Fibroblast of peridontal ligament (primary cell): ENCODE results near the gene VPS13D.

Experiments
- DNase-seq: peaks from one replicate; pipeline ENCODE4 v3.0.0-alpha.2; 2010; ENCODE audit errors: extremely low read depth

VPS13D gene

GRCh38 chr1:12229386-12229834 is 420 bp upstream of the VPS13D start:
- DNase-seq, result no peak

- no peak for DNase-seq
Measured at GRCh38 chr1:12230549-12231275, 882 bp downstream of the VPS13D start.

GRCh38 chr1:12231276-12231595 is 1.4 kb downstream of the VPS13D start:
- peak; percentile 19 for DNase-seq

GRCh38 chr1:12232221-12232620 is 2.4 kb downstream of the VPS13D start:
- DNase-seq, result no peak

DNA sequence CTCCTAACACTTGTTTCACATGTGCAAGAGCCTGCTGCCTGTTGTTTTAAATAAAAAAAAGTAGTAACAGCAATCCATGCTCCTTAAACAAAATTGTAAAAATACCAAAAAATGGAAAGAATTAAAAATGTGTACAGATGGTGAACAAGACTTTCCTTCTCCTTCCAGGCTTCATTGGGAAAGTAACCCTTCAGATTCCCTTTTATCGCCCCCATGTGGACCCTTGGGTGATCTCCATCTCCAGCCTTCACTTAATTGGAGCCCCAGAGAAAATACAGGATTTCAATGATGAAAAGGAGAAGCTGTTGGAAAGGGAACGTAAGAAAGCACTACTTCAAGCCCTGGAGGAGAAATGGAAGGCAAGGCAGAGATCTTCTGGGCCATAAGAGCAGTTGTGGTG is 14.2 kb downstream of the VPS13D start:
- peak; percentile 20 for DNase-seq

- DNase-seq, result no peak
Measured at GRCh38 chr1:12244585-12244984, 14.8 kb downstream of the VPS13D start.

DNA sequence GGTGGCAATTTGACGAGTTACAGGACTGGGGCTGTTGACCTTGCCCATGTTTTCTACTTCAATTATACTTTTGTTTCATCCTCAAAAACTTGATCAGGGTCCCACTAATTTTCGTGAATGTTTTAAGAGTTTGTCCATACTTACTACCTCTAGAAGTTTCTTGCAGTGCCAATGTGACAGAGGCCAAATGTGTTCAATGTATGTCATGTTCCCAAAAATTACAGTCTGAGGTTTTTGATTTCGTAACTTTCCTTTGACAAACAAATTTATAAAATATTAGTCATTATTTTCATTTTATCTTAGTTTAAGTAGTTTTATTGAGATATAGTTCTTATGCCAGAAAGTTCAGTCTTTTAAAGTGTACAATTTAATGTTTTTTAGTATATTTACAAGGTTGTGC is 15.3 kb downstream of the VPS13D start:
- no peak for DNase-seq

GRCh38 chr1:12245733-12246132 is 15.9 kb downstream of the VPS13D start:
- no peak for DNase-seq

DNA sequence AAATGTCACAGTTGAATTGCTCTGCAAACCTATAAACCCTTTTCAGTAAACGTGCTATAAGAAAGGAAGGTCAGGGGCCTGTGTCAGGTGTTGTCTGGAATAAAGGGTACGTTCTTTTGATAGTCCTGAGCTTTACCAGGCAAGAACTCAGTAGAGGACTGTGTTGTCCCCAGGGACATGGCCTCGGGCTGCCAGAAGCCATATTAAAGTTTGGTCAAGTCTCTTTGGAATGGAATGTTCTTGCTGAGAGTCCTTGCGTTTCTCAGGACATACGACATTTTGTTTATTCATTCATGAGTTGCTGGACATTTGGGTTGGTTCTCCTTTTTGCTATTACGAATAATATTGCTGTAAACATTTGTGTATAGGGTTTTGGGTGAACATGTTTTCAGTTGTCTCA is 16.8 kb downstream of the VPS13D start:
- no peak for DNase-seq

- DNase-seq, result peak; percentile 58
Measured at GRCh38 chr1:12249181-12249580, 19.4 kb downstream of the VPS13D start.

DNA sequence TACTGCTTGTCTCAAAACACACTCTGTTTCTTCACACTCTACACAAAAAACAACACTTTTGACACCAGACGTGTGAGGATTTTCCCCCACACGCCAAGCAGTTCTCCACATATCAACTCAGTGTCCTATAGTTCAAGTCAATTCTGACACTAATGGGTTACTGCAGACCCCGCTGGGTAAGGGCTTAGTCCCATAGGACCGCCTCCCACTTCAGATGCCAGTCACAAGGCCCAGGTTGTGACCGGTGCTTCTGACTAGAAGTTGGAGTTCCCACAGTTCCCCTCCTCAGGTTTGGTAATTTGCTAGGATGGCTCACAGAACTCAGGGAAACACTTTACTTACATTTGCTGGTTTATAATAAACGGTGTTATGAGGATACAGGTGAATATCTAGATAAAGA is 19.9 kb downstream of the VPS13D start:
- no peak for DNase-seq

DNA sequence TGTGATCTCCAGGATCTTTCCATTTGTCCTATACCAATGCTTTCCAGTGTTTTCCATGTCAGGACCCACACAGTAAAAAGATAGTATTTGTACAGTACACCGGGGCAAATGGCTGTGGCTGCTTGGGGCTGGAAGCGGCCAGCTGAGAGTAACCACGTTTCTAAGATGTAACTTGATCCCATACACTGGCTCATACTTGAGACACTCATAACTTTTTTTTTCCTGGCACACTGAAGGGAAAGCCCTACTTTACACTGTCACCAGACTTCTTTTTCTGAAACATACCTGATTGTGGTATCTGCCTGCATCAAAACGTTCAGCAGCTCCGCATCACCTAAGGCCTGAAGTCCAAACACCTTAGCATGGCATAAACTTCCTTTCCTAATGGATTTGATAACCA is 21.6 kb downstream of the VPS13D start:
- peak; percentile 57 for DNase-seq

- no peak for DNase-seq
Measured at GRCh38 chr1:12255913-12256312, 26.1 kb downstream of the VPS13D start.

- DNase-seq, result no peak
Measured at GRCh38 chr1:12258272-12258671, 28.4 kb downstream of the VPS13D start.

- no peak for DNase-seq
Measured at GRCh38 chr1:12269351-12269750, 39.5 kb downstream of the VPS13D start.

DNA sequence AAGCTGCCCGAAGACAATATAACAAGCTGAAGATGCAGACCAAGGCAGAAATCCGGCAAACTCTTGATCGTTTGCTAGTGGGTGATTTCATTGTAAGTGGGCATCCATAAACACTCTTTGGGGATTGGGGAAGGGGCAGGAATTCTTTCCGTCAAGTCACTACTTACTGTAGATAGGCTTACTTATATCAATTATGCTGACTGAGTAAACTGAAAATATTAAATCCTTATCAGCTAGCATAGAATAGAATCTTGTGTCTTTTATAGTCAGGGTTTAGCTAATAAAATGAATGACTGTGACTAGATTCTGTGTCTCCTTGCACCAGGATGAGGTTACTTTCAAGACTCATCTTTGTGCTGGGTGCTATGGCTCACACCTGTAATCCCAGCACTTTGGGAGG is 41.2 kb downstream of the VPS13D start:
- DNase-seq, result no peak

- DNase-seq, result no peak
Measured at GRCh38 chr1:12272770-12273169, 42.9 kb downstream of the VPS13D start.

GRCh38 chr1:12275370-12275769 is 45.5 kb downstream of the VPS13D start:
- DNase-seq, result peak; percentile 33

DNA sequence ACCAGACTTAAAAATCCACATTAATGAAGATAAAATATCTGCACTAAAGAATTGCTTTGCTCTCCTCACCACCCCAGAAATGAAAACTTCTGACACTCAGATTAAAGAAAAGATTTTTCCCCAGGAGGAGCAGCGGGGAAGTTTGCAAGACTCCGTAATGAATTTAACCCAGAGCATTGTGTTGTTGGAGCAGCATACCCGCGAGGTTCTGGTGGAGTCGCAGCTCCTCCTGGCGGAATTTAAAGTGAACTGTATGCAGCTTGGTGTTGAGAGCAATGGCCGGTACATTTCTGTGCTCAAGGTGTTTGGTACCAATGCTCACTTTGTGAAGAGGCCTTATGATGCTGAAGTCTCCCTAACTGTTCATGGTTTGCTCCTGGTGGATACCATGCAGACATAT is 46.4 kb downstream of the VPS13D start:
- DNase-seq, result peak; percentile 60

DNA sequence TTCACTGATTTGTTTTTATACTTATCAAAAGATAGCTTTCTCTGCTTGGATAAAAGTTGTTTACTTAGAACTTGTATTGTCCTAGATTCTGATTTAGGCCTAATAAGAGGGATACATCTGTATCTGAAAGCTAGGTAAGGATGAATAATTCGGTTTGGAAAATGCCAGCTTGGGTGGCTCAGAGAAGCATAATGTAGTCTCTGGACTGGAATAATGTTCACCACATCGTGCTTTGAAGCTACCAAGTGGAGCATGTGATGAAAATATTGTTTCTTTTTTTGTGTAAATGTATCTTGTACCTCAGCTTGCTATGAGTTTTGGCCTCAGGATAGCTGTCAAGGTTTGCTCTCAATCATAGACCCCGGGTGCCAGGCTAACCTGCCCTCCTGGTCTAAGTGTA is 49.2 kb downstream of the VPS13D start:
- no peak for DNase-seq

DNA sequence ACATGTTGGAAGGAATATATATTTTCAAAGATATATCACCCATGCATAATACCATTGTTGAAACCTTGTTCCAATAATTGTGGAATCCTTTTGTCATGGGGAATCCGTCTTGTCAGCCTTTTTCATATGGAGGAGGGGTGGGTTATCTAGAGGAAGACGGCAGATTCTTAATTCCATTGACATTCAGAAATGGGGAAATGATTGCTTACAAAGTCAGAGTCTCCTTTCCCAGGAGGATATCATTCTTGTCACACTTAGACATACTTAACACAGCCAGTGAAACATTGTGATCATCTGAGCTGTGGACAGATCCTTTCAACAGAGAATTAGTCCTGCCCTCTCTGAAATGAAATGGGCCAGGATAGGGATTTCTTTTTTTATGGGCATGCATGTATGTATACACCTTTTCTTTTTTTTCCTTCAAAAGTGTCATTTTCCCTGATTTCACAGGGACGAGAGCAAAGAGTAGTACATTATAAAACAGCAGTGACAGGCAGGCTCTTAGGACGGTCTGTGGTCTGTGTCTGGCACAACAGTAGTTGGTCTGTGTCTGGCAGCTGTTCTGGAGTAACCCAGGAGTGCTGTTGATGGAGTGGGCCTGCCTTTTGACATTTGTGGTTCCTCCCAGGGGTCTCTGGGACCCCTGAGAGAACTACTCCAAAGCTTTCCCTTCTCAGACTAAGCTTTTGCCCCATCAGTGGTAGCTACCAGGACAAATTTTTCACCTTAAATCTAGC is 50.1 kb downstream of the VPS13D start:
- DNase-seq, result no peak

DNA sequence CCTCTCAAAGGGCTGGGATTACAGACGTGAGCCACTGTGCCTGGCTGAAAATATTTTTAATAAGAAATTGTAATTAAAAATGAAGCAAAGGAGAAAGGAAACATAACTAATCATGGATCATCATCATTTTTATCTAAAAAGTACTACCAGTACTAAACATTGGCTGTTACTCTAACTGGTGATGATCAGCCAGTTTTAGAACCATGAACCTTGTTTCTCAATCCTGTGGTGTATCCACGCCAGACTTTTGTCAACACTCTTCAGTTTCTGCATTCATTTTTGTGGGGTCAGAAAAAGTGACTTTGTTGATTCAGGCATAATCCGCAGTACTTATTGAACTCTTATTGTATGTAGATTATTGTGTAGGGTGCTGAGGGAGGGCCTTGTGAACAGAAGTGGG is 52.3 kb downstream of the VPS13D start:
- no peak for DNase-seq

- no peak for DNase-seq
Measured at GRCh38 chr1:12284486-12284885, 54.7 kb downstream of the VPS13D start.
